ENCODE measurements around the gene ASB5. TPM values are rescaled to one million over a fixed set of nuclear protein-coding genes. Genes with fewer than 3 reads are reported as not detected.

ASB5 gene
- total and polyA plus RNA-seq, 2 of the 8 experiments (the other 6 are each of a cell fraction or from before 2014, with no cell fraction given) = 0.02 TPM; not detected in 1

DNA sequence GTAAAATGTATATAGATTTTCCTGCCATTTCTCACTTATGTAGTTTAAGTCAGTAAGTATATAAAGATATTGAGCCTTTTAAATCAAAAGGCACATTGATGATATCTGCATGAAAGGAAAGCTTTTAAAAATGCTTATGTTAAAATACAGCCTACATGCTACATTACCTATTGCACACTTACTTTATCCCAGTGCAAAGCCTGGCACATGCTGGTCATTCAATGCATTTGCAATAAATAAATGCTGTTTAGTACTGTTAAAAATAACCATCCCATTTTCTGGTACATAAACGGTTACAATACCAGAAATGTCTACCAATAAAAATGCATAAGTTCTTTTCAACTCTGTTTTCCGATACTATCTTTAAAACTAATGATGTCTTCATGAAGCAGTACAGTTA, 51.5 kb downstream of the ASB5 start:
- no peak overlapping the region for H3K18ac ChIP-seq (ENCODE audit: extremely low read depth, low read length)
- no peak overlapping the region for H4K91ac ChIP-seq (replicated peaks; ENCODE audit: insufficient read length, low read length)
- 87% methylated on average over 2 of the region's 2 CpGs; no CpG with 5 or more reads in 1 of the 2 experiments for WGBS, 2 experiments (ENCODE audit: extremely low coverage in 1 of 2, insufficient coverage in 1 of 2, insufficient read length in 1 of 2, insufficient replicate concordance in 2 of 2, low coverage in 1 of 2, low lambda C conversion rate in 2 of 2, missing lambda C conversion rate in 1 of 2)
- no peak overlapping the region for H3K23ac ChIP-seq (ENCODE audit: insufficient read length)
- H3K27me3 ChIP-seq (replicated peaks in 1 of 4; ENCODE audit: control insufficient read depth in 3 of 4, extremely low read depth in 1 of 4, insufficient read depth in 3 of 4, low read length in 3 of 4) = no peaks in the 10 kb centered on the region
- no peak overlapping the region for H3K4me3 ChIP-seq (ENCODE audit: extremely low read depth in 1 of 4, insufficient read depth in 2 of 4, low read depth in 3 of 4, low read length in 4 of 4)
- H2BK120ac ChIP-seq (replicated peaks; ENCODE audit: low read depth, low read length) = no peak overlapping the region
- no peak overlapping the region for H2BK15ac ChIP-seq (ENCODE audit: low read length)
- no peak overlapping the region for H3K9ac ChIP-seq (replicated peaks in 1 of 4; ENCODE audit: extremely low read depth in 1 of 4, low read depth in 3 of 4, low read length in 3 of 4)
- no peak overlapping the region for H3K4ac ChIP-seq (replicated peaks; ENCODE audit: insufficient read length, low read depth, low read length)
- no peak overlapping the region for H2AK5ac ChIP-seq (ENCODE audit: low read depth, low read length)
- H3K56ac ChIP-seq (replicated peaks; ENCODE audit: insufficient read length, low read depth, low read length) = no peak overlapping the region
- no peak overlapping the region for H2AFZ ChIP-seq (ENCODE audit: low read length)
- H3K9me3 ChIP-seq (ENCODE audit: insufficient read depth in 2 of 2, low read depth in 1 of 2, low read length in 1 of 2) = no peaks in the 10 kb centered on the region
- no peak for DNase-seq (ENCODE audit: low read depth in 1 of 2, low spot score in 2 of 2)
- no peak overlapping the region for H4K5ac ChIP-seq (ENCODE audit: insufficient read length, low read depth, low read length)
- ChIA-PET CTCF (ENCODE audit: partially characterized antibody) (no interaction called here), POLR2A (ENCODE audit: partially characterized antibody) (no interaction called here)
- no peak overlapping the region for H3K14ac ChIP-seq (ENCODE audit: insufficient read length)
- no peaks in the 10 kb centered on the region for H4K20me1 ChIP-seq (replicated peaks in 1 of 2; ENCODE audit: control insufficient read depth in 1 of 2, insufficient read depth in 2 of 2, low read length in 2 of 2)
- TF ChIP-seq TAF7 (optimal IDR thresholded peaks at IDR 0.05; ENCODE audit: borderline replicate concordance, low read depth, low read length) (no peak), CREB1 (IDR thresholded peaks at IDR 0.05) (no peak), CBX8 (IDR thresholded peaks at IDR 0.05; ENCODE audit: borderline replicate concordance, low read depth, low read length) (no peak), POLR2A (IDR thresholded peaks at IDR 0.05; ENCODE audit: control extremely low read depth in 1 of 2, low read depth in 2 of 2, low read length in 2 of 2) (no peak), RBBP5 (IDR thresholded peaks at IDR 0.05; ENCODE audit: borderline replicate concordance, low read depth, low read length) (no peak), CTBP2 (IDR thresholded peaks at IDR 0.05; ENCODE audit: borderline replicate concordance, insufficient read depth, insufficient read length, low read length) (no peak), BRCA1 (IDR thresholded peaks at IDR 0.05; ENCODE audit: low read depth, low read length) (no peak), SRF (IDR thresholded peaks at IDR 0.05; ENCODE audit: low read depth, low read length) (no peak), GABPA (IDR thresholded peaks at IDR 0.05; ENCODE audit: borderline replicate concordance, insufficient read depth, low read length) (no peak), HDAC2 (IDR thresholded peaks at IDR 0.05; ENCODE audit: borderline replicate concordance in 1 of 2, low read depth in 2 of 2, low read length in 2 of 2) (no peak)
- TF ChIP-seq, protein P1, sequence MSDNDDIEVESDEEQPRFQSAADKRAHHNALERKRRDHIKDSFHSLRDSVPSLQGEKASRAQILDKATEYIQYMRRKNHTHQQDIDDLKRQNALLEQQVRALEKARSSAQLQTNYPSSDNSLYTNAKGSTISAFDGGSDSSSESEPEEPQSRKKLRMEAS (IDR thresholded peaks at IDR 0.05) = no peak
- TF ChIP-seq, protein P2, sequence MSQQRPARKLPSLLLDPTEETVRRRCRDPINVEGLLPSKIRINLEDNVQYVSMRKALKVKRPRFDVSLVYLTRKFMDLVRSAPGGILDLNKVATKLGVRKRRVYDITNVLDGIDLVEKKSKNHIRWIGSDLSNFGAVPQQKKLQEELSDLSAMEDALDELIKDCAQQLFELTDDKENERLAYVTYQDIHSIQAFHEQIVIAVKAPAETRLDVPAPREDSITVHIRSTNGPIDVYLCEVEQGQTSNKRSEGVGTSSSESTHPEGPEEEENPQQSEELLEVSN (IDR thresholded peaks at IDR 0.05) = no peak
- H3K79me2 ChIP-seq (ENCODE audit: control insufficient read depth in 1 of 2, insufficient read depth in 2 of 2, low read length in 2 of 2) = no peaks in the 10 kb centered on the region
- H2BK12ac ChIP-seq (ENCODE audit: low read depth, low read length) = no peak overlapping the region
- no peak overlapping the region for H3K4me2 ChIP-seq (ENCODE audit: insufficient read depth in 1 of 2, low read depth in 2 of 2, low read length in 2 of 2)
- H3K27ac ChIP-seq (ENCODE audit: low read depth, low read length) = no peak overlapping the region
- no peak for FAIRE-seq
- H3K36me3 ChIP-seq (ENCODE audit: control insufficient read depth in 2 of 4, insufficient read depth in 4 of 4, low read length in 3 of 4) = no peaks in the 10 kb centered on the region
- H4K8ac ChIP-seq (ENCODE audit: extremely low read depth, insufficient read depth, low read length) = no peak overlapping the region
- H3K79me1 ChIP-seq (ENCODE audit: low read depth, low read length) = no peaks in the 10 kb centered on the region
- H2BK20ac ChIP-seq (ENCODE audit: low read length) = no peak overlapping the region
- H2BK5ac ChIP-seq (ENCODE audit: low read depth, low read length) = no peak overlapping the region
- H3K23me2 ChIP-seq (ENCODE audit: low read depth, low read length) = no peaks in the 10 kb centered on the region
- no peaks in the 10 kb centered on the region for H3K4me1 ChIP-seq (replicated peaks in 1 of 4; ENCODE audit: control insufficient read depth in 3 of 4, insufficient read depth in 4 of 4, low read length in 3 of 4)

Data from H1 (cell line).